ENCODE data around the gene ACSL5.
"Not testable (repeated sequence)": the region's sequence is repeated elsewhere in the genome, so short reads cannot be mapped to it uniquely, and the experiment has no call there.

The ACSL5 gene

GRCh38 chr10:112395809-112396530, 22.1 kb downstream of the ACSL5 start:
- no peak overlapping the region for H3K27ac ChIP-seq (ENCODE audit: low read length)
- H3K4me3 ChIP-seq (ENCODE audit: low read length): no peak overlapping the region
- TF ChIP-seq EZH2phosphoT487 (IDR thresholded peaks at IDR 0.05; ENCODE audit: low read depth): no peak
- no peak for TF ChIP-seq CTCF (IDR thresholded peaks at IDR 0.05; ENCODE audit: low read depth, low read length)
- H2AFZ ChIP-seq (ENCODE audit: low read depth, low read length): no peak overlapping the region
- no peaks in the 10 kb centered on the region for H4K20me1 ChIP-seq (ENCODE audit: insufficient read depth, low read length)
- H3K4me1 ChIP-seq (ENCODE audit: low read length): no peaks in the 10 kb centered on the region
- H3K79me2 ChIP-seq (ENCODE audit: low read length): no peaks in the 10 kb centered on the region
- H3K9ac ChIP-seq (ENCODE audit: low read length): no peak overlapping the region
- H3K4me2 ChIP-seq (ENCODE audit: low read length): no peak overlapping the region
- peaks cover 9% of the 10 kb centered on the region for H3K36me3 ChIP-seq (replicated peaks; ENCODE audit: low read depth, low read length)
- no peaks in the 10 kb centered on the region for H3K9me3 ChIP-seq (ENCODE audit: insufficient read depth, low read length)
- no peaks in the 10 kb centered on the region for H3K27me3 ChIP-seq (ENCODE audit: low read depth, low read length)

GRCh38 chr10:112397592-112397991, 23.7 kb downstream of the ACSL5 start:
- H3K9ac ChIP-seq (ENCODE audit: low read length): no peak overlapping the region
- H3K36me3 ChIP-seq (replicated peaks; ENCODE audit: low read depth, low read length): peaks cover 9% of the 10 kb centered on the region
- H3K27ac ChIP-seq (ENCODE audit: low read length): no peak overlapping the region
- H3K4me2 ChIP-seq (ENCODE audit: low read length): no peak overlapping the region
- H2AFZ ChIP-seq (ENCODE audit: low read depth, low read length): no peak overlapping the region
- H4K20me1 ChIP-seq (ENCODE audit: insufficient read depth, low read length): no peaks in the 10 kb centered on the region
- no peak overlapping the region for H3K4me3 ChIP-seq (ENCODE audit: low read length)
- H3K79me2 ChIP-seq (ENCODE audit: low read length): no peaks in the 10 kb centered on the region
- no peaks in the 10 kb centered on the region for H3K4me1 ChIP-seq (ENCODE audit: low read length)
- TF ChIP-seq CTCF (IDR thresholded peaks at IDR 0.05; ENCODE audit: low read depth, low read length) (no peak), EZH2phosphoT487 (IDR thresholded peaks at IDR 0.05; ENCODE audit: low read depth) (no peak)
- no peaks in the 10 kb centered on the region for H3K9me3 ChIP-seq (ENCODE audit: insufficient read depth, low read length)
- no peaks in the 10 kb centered on the region for H3K27me3 ChIP-seq (ENCODE audit: low read depth, low read length)

- H3K4me3 ChIP-seq (ENCODE audit: low read length): no peak overlapping the region
- TF ChIP-seq EZH2phosphoT487 (IDR thresholded peaks at IDR 0.05; ENCODE audit: low read depth): no peak
- TF ChIP-seq CTCF (IDR thresholded peaks at IDR 0.05; ENCODE audit: low read depth, low read length): no peak
- peaks cover 25% of the 10 kb centered on the region for H3K36me3 ChIP-seq (replicated peaks; ENCODE audit: low read depth, low read length)
These were observed 29.0 kb downstream of the ACSL5 start for GRCh38 chr10:112402917-112403316.

GRCh38 chr10:112404617-112405016, 30.7 kb downstream of the ACSL5 start:
- Histone ChIP-seq H2AFZ (ENCODE audit: low read depth, low read length) (no peak overlapping the region), H3K27ac (ENCODE audit: low read length) (no peak overlapping the region), H3K27me3 (ENCODE audit: low read depth, low read length) (no peaks in the 10 kb centered on the region), H4K20me1 (ENCODE audit: insufficient read depth, low read length) (no peaks in the 10 kb centered on the region), H3K4me2 (ENCODE audit: low read length) (no peak overlapping the region), H3K9me3 (ENCODE audit: insufficient read depth, low read length) (no peaks in the 10 kb centered on the region), H3K4me3 (ENCODE audit: low read length) (no peak overlapping the region), H3K79me2 (ENCODE audit: low read length) (no peaks in the 10 kb centered on the region), H3K9ac (ENCODE audit: low read length) (no peak overlapping the region), H3K4me1 (ENCODE audit: low read length) (no peaks in the 10 kb centered on the region), H3K36me3 (replicated peaks; ENCODE audit: low read depth, low read length) (peaks cover 18% of the 10 kb centered on the region)
- TF ChIP-seq EZH2phosphoT487 (IDR thresholded peaks at IDR 0.05; ENCODE audit: low read depth) (no peak), CTCF (IDR thresholded peaks at IDR 0.05; ENCODE audit: low read depth, low read length) (no peak)

More at GRCh38 chr10:112402917-112403316, 29.0 kb downstream of the ACSL5 start:
- no peaks in the 10 kb centered on the region for H4K20me1 ChIP-seq (ENCODE audit: insufficient read depth, low read length)
- H3K9ac ChIP-seq (ENCODE audit: low read length): no peak overlapping the region
- H2AFZ ChIP-seq (ENCODE audit: low read depth, low read length): no peak overlapping the region
- H3K9me3 ChIP-seq (ENCODE audit: insufficient read depth, low read length): no peaks in the 10 kb centered on the region
- H3K27ac ChIP-seq (ENCODE audit: low read length): no peak overlapping the region
- H3K79me2 ChIP-seq (ENCODE audit: low read length): no peaks in the 10 kb centered on the region
- no peak overlapping the region for H3K4me2 ChIP-seq (ENCODE audit: low read length)
- no peaks in the 10 kb centered on the region for H3K4me1 ChIP-seq (ENCODE audit: low read length)
- H3K27me3 ChIP-seq (ENCODE audit: low read depth, low read length): no peaks in the 10 kb centered on the region

GRCh38 chr10:112406806-112407205, 32.9 kb downstream of the ACSL5 start:
- H3K4me1 ChIP-seq (ENCODE audit: low read length); H3K4me2 ChIP-seq (ENCODE audit: low read length); H4K20me1 ChIP-seq (ENCODE audit: insufficient read depth, low read length); H3K9me3 ChIP-seq (ENCODE audit: insufficient read depth, low read length); H3K27me3 ChIP-seq (ENCODE audit: low read depth, low read length); H3K9ac ChIP-seq (ENCODE audit: low read length); H3K4me3 ChIP-seq (ENCODE audit: low read length); H3K27ac ChIP-seq (ENCODE audit: low read length); H3K79me2 ChIP-seq (ENCODE audit: low read length); H2AFZ ChIP-seq (ENCODE audit: low read depth, low read length): not testable (repeated sequence)
- H3K36me3 ChIP-seq (replicated peaks; ENCODE audit: low read depth, low read length): peaks cover 16% of the 10 kb centered on the region

Measured in OCI-LY3 (cell line).